Type B pancreatic cell (in vitro differentiated cells): ENCODE data around the gene LITAFD. TPM values are rescaled to one million over a fixed set of nuclear protein-coding genes. Genes with fewer than 3 reads are reported as not detected.

Source experiments
- DNase-seq: peaks from one replicate; pipeline ENCODE4 v3.0.0; 2021; ENCODE audit warnings: mixed read lengths; ENCODE audit not compliant: unreplicated experiment; ENCODE audit errors: extremely low spot score
- H3K27ac Mint-ChIP-seq: 2 replicates; pipeline ENCODE4 v1.8.0; 2021; ENCODE audit warnings: mild to moderate bottlenecking, mixed read lengths
- H3K27me3 Mint-ChIP-seq: 2 replicates; pipeline ENCODE4 v1.8.0; 2021; ENCODE audit warnings: mixed read lengths
- H3K36me3 Mint-ChIP-seq: 2 replicates; pipeline ENCODE4 v1.8.0; 2021; ENCODE audit warnings: mixed read lengths
- H3K4me1 Mint-ChIP-seq: one replicate; pipeline ENCODE4 v1.8.0; 2021; ENCODE audit warnings: mixed read lengths; ENCODE audit not compliant: unreplicated experiment
- H3K4me3 Mint-ChIP-seq: 2 replicates; pipeline ENCODE4 v1.8.0; 2021; ENCODE audit warnings: mild to moderate bottlenecking, mixed read lengths
- H3K9me3 Mint-ChIP-seq: 2 replicates; pipeline ENCODE4 v1.8.0; 2021; ENCODE audit warnings: mixed read lengths
- CTCF ChIP-seq: fragments of 200-600 bp; sonication (generic); conservative IDR thresholded peaks from 2 replicates; pipeline ENCODE4 v1.5.0; 2021; ENCODE audit warnings: antibody characterized with exemption, mild to moderate bottlenecking
- total RNA-seq: library from RNA; stranded (reverse); gene quantifications from 2 replicates; pipeline ENCODE4 v1.2.1, GENCODE V29; 2021; ENCODE audit warnings: low replicate concordance

LITAFD gene
- total RNA-seq, 1 donor from 2014 or later = not detected

DNA sequence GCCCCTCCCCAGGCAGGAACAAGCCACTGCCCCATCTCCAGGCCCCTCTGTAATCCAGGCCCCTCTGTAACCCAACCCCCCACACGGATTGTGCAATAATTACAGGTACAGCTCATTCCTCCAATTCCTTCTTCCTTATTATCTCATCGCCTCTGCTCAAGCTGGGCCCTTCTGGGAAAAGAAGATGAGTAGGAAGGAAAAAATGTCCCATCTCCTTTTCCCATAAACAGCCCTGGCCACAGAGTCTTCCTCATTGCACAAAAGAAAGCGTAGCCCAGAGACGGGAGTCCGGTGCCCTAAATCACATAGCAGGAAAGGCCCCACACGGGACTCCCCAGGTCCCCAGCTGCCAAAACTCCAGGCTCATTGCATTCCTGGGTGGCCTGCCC lies 3.6 kb upstream of the LITAFD start:
- H3K36me3 Mint-ChIP-seq = no peaks in the 10 kb centered on the region
- no peaks in the 10 kb centered on the region for H3K9me3 Mint-ChIP-seq
- no peak overlapping the region for H3K4me3 Mint-ChIP-seq
- H3K4me1 Mint-ChIP-seq = peaks cover 9% of the 10 kb centered on the region
- no peak for TF ChIP-seq CTCF
- H3K27me3 Mint-ChIP-seq = no peaks in the 10 kb centered on the region
- no peak for DNase-seq
- H3K27ac Mint-ChIP-seq = peak overlapping the region; percentile 54

DNA sequence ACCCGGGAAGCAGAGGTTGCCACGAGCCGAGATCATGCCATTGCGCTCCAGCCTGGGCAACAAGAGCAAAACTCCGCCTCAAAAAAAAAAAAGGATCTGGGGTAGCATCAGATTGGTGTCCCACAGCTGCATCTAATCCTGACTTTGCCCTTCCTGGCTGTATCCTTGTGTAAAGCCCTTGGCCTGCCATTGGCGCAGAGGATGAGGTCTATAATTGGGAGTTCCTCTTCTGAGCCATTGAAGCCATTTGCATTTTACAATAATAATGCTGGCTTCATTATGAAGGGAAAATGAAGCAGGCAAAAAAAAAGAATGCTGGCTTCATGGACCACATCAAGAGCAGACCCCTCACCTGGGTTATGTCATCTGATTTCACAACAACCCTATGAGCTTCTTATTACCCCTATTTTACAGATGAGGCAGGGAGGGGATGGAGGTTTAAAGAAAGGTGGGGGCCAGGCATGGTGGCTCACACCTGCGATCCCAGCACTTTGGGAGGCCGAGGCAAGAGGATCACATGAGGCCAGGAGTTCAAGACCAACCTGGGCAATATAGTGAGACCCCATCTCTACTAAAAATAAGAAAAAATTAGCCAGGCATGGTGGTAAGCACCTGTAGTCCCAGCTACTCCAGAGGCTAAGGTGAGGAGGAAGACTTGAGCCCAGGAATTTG lies 1.2 kb upstream of the LITAFD start:
- no peak for DNase-seq
- peaks cover 19% of the 10 kb centered on the region for H3K4me1 Mint-ChIP-seq
- H3K27me3 Mint-ChIP-seq = no peaks in the 10 kb centered on the region
- H3K27ac Mint-ChIP-seq = no peak overlapping the region
- H3K36me3 Mint-ChIP-seq = no peaks in the 10 kb centered on the region
- no peak overlapping the region for H3K4me3 Mint-ChIP-seq
- no peak for TF ChIP-seq CTCF
- H3K9me3 Mint-ChIP-seq = no peaks in the 10 kb centered on the region

DNA sequence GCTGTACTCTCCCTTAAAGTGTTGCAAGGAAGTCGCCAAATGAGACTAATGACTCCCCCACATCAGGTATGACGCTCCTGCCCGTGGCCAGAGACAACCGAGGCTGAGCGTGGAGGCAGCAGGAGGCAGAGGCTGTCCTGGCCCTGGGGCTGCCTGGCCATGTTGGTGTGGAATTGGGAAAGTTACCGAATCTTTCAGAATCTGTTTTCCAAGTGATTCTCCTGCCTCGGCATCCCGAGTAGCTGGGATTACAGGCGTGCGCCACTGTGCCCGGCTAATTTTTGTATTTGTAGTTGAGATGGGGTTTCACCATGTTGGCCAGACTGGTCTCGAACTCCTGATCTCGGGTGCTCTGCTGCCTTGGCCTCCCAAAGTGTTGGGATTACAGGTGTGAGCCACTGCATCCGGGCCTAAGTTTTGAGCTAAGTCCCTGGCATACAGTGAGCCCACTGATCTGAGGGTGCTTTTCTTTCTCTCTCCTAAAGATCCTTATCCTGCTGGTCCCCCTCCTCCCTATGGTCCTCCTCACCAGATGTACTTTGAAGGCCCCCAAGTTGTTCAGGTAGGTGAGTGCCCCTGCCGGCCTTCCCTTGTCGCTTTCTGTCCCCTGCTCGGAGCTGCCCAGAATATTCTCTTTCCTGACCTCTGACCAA lies 700 bp downstream of the LITAFD start:
- no peak overlapping the region for H3K27ac Mint-ChIP-seq
- no peaks in the 10 kb centered on the region for H3K9me3 Mint-ChIP-seq
- peaks cover 6% of the 10 kb centered on the region for H3K36me3 Mint-ChIP-seq
- H3K27me3 Mint-ChIP-seq = no peaks in the 10 kb centered on the region
- H3K4me3 Mint-ChIP-seq = no peak overlapping the region
- TF ChIP-seq CTCF = no peak
- DNase-seq = no peak
- H3K4me1 Mint-ChIP-seq = peaks cover 25% of the 10 kb centered on the region

GRCh38 chr16:8885674-8886592 lies 3.8 kb downstream of the LITAFD start:
- peaks cover 16% of the 10 kb centered on the region for H3K4me1 Mint-ChIP-seq
- peak overlapping the region; percentile 22 for H3K4me3 Mint-ChIP-seq
- H3K27ac Mint-ChIP-seq = peak overlapping the region; percentile 89
- no peaks in the 10 kb centered on the region for H3K9me3 Mint-ChIP-seq
- DNase-seq = no peak
- H3K36me3 Mint-ChIP-seq = peaks cover 11% of the 10 kb centered on the region
- peak; percentile 43 for TF ChIP-seq CTCF
- H3K27me3 Mint-ChIP-seq = no peaks in the 10 kb centered on the region

DNA sequence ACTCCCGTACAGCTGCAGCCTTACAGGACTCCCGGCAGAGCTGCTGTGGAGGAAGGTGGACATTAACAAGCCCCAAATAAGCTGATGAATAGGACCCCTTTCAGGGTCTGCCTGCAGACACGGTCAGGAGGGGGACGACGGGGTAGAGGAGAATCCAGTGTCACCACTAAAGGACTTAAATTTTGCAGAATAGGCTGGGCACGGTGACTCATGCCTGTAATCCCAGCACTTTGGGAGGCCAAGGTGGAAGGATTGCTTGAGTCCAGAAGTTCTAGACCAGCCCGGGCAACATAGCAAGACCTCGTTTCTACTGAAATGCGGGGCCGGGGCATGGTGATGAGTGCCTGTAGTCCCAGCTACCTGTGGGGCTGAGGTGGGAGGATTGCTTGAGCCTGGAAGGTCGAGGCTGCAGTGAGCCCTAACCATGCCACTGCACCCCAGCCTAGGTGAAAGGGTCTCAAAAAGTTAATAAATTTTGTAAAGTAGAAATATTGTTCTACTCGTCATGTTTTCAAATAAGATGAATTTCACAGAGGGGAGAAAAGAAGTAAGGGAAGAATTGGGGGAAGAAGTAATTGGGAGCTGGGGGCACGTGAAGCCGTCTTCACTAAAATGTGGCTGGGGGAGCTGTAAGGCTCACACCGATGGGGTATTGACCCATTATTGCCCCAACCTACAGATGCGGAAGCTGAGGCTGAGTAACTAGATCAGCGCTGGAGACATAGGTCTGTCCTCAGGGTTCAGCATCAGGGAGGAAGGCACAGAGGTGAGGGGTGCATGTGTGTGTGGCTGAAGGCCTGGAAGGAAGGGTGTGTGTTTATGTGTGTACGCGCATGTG lies 4.7 kb downstream of the LITAFD start:
- H3K36me3 Mint-ChIP-seq = peaks cover 11% of the 10 kb centered on the region
- peaks cover 16% of the 10 kb centered on the region for H3K4me1 Mint-ChIP-seq
- H3K4me3 Mint-ChIP-seq = no peak overlapping the region
- H3K9me3 Mint-ChIP-seq = no peaks in the 10 kb centered on the region
- peak overlapping the region; percentile 89 for H3K27ac Mint-ChIP-seq
- no peaks in the 10 kb centered on the region for H3K27me3 Mint-ChIP-seq
- TF ChIP-seq CTCF = no peak
- DNase-seq = no peak
